GM18508 (cell line): ENCODE measurements around the gene SPECC1.
"Not testable (repeated sequence)": the region's sequence is repeated elsewhere in the genome, so short reads cannot be mapped to it uniquely, and the experiment has no call there.

Experiments used
- ATAC-seq: cut with Tn5 transposase; IDR thresholded peaks from one replicate; pipeline ENCODE4 v1.9.1; 2021; ENCODE audit warnings: moderate number of reproducible peaks; ENCODE audit not compliant: insufficient read depth, unreplicated experiment

Gene SPECC1

DNA sequence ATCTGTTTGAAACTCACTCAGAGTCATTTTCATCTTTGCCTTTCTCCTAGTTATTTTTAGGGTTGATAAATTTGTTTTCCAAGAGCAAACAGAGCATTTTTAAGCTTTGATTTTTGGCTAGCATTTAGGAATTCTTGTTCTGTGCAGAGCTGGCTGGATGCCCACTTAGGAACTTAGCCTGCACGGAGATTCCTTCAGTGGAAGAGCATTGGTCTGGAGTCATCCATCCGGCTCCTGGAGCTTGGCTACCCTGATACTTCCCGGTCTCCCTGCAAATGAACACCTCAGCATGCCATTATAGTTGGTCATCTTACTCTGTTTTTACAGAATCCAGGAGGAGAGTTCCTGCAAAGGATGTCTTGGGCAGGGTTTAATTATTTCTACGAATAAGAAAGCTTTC is 57.1 kb downstream of the SPECC1 start:
- ATAC-seq = no peak

GRCh38 chr17:20067711-20068110 is 58.6 kb downstream of the SPECC1 start:
- ATAC-seq = no peak

DNA sequence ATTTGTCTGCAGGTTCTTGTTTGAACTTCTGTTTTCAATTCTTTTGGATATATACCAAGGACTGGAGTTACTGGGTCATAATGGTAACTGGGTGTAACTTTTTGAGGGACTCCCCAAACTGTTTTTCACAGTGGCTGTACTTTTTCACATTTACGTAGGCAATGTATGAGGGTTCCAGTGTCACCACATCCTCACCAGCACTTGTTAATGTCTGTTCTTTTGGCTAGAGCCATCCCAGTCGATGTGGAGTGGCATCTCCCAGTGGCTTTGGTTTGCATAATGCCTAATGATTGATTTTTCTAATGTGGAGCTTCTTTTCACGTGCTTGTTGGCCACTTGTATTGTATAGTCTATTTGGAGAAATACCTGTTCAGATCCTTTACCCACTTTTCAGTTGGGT is 59.3 kb downstream of the SPECC1 start:
- no peak for ATAC-seq

GRCh38 chr17:20071824-20072691 is 62.9 kb downstream of the SPECC1 start:
- ATAC-seq = no peak

- no peak for ATAC-seq
Measured at GRCh38 chr17:20072692-20072992, 63.5 kb downstream of the SPECC1 start.

DNA sequence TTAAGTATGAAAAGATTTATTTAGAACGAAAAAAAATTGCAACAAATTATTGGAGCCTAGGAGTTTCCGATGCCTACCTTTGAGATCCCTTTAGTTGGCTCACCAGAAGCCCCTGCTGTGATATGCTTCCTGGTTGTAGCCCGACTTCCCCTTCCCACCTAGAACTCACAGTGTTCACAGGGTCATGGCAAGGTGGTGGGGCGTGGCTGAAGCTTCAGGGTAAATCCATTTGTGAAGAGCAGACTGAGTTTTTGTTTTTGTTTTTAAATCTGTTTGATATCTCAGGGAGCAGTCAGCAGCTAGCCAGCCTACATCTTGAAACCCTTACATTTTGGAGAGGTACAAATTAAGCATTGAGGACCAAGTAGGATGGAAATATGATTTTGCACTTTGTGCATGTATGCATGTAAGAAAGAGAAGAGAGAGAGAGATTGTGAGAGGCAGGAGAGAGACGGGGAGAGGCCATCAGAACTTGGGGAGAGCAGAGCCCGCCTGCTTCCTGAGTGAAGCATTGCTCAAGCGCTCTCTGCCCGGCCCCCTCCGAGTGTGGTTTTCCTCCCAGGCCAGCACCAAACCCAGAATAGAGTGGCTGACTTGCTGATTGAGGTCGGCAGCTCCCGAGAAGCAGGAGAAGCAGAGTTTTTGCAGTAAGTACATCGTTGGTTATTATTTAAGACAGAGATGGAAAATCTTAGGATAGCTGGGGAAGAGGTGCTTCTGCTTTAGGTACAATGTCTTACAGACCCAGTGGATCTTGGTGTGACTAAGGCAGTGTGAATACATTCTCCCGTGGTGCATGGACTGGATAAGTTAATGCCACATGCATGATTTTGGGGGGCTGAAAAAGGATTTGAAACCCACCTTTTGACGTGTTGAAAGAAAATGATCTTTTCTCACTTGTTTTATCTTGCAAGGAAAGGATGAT is 64.2 kb downstream of the SPECC1 start:
- ATAC-seq = peak; percentile 45

DNA sequence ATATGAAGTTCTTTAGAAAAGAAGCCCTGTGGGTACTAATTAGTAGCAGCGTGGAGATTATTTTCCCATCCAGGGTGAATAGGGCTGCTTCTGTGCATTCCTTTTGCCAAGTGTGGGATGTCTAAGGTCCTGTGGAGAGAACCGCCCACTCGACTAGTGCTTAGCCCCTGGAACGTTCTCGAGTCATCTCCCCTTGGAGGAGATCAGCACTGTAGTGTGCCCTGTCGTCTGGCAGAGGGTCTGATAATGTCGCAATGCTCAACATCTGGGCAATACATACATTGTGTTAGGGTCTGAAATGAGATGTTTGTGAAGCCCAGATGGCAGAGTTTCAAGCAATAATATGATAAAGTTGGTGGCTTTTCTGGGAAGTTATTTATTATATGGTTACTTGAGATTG is 64.8 kb downstream of the SPECC1 start:
- no peak for ATAC-seq

GRCh38 chr17:20074489-20074888 is 65.3 kb downstream of the SPECC1 start:
- no peak for ATAC-seq

- ATAC-seq = not testable (repeated sequence)
Measured at GRCh38 chr17:20076137-20076536, 67.0 kb downstream of the SPECC1 start.

GRCh38 chr17:20077978-20078685 is 69.0 kb downstream of the SPECC1 start:
- no peak for ATAC-seq

- no peak for ATAC-seq
Measured at GRCh38 chr17:20080513-20080912, 71.4 kb downstream of the SPECC1 start.

GRCh38 chr17:20083156-20083859 is 74.1 kb downstream of the SPECC1 start:
- ATAC-seq = no peak

DNA sequence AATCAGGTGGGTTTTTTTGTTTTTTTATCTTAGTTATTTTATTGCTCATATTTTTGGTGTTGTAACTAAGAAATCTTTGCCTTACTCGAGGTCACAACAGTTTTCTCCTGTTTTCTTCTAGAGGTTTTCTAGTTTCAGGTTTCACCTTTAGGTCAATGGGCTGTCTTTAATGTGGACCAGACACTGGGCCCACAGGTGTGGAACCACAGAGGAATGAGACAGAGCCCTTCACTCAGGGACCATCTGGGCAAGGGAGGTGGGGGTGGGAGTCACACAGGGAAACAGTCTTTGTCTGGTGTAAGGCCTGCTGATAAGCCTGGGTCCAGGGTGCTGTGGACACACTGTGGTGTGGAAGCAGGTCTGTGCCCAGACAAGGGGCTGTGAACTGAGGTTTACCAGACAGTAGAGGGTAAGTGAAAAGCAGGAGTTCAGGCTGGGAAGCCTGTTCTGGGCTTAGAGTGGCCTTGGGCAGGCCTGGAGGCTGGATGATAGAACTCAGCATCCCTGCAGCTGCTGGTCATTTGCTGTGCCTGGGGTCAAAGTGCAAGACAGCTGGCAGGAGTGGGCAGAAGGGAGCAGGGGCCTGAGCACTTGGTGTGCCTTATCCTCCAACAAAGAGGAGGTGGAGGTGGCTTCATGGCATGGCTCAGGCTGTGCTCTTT is 75.6 kb downstream of the SPECC1 start:
- ATAC-seq = no peak

DNA sequence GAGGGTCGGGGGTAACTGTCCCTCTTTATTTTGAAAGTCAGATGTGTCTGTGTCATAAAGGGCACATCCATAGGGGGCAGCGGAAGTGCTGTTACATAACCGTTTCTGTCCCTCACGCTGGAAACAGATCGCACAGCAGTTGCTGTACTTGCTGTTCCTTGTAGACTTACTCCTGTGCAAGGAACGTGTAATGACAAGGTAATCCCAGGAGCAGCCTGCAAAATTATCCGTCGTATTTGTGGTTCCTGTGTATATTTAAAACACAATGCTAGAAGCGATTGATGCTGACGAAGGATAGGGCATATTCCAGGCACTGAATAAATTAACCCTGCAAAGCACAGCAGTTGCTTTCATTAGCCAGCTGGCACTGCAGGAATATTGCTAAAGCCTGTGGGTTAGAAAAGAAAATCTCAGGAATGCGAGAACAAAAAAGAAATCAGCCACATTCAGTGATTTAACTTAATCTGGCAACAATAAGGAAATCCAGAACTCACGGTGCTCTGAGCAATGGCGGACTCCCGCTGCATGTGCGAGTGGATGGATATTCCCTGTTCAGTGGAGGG is 76.2 kb downstream of the SPECC1 start:
- no peak for ATAC-seq

- no peak for ATAC-seq
Measured at GRCh38 chr17:20086416-20087076, 77.4 kb downstream of the SPECC1 start.

DNA sequence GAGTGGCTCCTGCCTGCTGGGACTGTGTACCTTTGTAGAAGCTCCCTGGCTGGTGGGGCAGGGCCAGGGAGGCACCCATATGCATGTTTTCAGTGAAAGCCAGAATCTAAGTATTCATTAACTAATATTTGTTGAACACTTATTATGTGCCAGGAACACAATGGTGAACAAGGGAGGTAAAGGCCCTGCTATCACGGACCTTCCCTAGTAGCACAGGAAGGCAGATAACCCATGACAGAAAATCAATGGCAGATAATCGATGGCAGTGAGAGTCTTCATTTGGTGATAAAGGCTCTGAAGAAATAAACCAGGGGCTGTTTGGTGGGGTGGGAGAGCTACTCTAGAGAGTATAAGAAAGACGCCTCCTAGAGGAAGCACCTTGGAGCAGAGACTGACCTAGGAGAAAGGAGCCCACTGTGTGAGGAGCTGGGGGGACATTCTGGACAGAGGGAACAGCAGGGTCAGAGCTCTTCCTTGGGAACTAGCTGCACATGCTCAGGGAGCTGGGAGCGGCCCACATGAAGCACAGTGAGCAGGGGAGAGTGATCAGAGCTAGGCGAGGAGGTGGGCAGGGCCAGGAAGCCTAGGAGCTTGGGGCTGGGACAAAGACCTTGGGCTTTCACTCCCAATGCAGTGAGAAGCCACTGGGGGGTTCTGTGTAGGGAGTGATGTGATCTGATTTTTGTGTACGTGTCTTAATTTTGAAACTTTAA is 78.5 kb downstream of the SPECC1 start:
- no peak for ATAC-seq

DNA sequence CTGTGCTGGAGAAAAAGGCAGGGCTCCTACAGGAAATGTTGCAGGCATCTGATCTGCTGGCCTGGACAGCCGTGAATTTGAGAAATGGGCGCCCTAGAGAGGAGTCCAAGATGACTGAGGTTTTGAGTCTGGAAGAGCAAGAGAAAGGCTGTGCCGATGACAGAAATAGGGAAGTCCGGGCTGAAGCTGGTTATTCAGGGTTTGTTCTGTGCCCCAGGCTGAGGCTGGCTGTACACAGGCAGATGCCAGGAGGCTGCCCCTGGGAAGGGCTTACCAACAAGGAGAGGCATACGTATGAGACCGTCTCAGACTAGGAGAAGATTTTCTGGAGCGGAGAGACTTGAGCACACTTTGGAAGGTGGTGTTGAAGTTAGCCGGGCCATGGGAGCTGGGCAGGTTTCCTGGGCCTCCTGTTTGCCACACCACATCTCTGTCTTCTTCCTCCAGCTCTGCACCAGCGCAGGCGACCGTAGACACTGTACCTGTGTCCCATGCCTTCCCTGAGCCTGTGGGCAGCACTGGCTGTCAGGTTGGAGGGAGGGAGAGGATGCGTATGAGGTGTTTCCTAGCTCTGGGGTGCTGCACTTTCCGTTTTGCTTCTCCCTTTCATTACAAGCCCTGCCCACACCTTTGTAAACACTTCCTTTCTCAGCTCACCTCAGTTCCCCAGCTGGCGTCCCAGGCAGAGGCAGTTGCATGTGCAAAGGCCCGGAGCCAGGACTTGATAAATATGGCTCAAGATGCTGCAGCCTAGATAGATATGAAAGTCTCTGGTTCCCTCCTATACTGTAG is 80.8 kb downstream of the SPECC1 start:
- ATAC-seq = no peak
